Effector memory CD4-positive, alpha-beta T cell (primary cell): ENCODE measurements around the gene PTPN1.

ENCODE experiments used
- DNase-seq, 3 donors: peaks; one replicate each; pipeline ENCODE4 v3.0.0-alpha.2; 2020
- H3K27ac ChIP-seq: 2 replicates; pipeline ENCODE4 v1.7.0; 2013; ENCODE audit warnings: mild to moderate bottlenecking, low read length, moderate library complexity; ENCODE audit not compliant: insufficient read depth, poor library complexity, severe bottlenecking
- H3K27me3 ChIP-seq: replicated peaks from 2 replicates; pipeline ENCODE4 v1.7.0; 2013; ENCODE audit warnings: mild to moderate bottlenecking, low read length; ENCODE audit not compliant: insufficient read depth, control insufficient read depth, poor library complexity, severe bottlenecking
- H3K36me3 ChIP-seq: 2 replicates; pipeline ENCODE4 v1.7.0; 2013; ENCODE audit warnings: mild to moderate bottlenecking, low read length, moderate library complexity; ENCODE audit not compliant: control insufficient read depth, insufficient read depth
- H3K4me1 ChIP-seq: 2 replicates; pipeline ENCODE4 v1.7.0; 2013; ENCODE audit warnings: low read length, mild to moderate bottlenecking; ENCODE audit not compliant: control insufficient read depth, insufficient read depth, poor library complexity, severe bottlenecking
- H3K4me3 ChIP-seq: 2 replicates; pipeline ENCODE4 v1.7.0; 2013; ENCODE audit warnings: low read length, low read depth, mild to moderate bottlenecking; ENCODE audit not compliant: insufficient read depth, poor library complexity, severe bottlenecking
- H3K9me3 ChIP-seq: 2 replicates; pipeline ENCODE4 v1.7.0; 2013; ENCODE audit warnings: mild to moderate bottlenecking, low read length, moderate library complexity; ENCODE audit not compliant: control insufficient read depth

Gene PTPN1

DNA sequence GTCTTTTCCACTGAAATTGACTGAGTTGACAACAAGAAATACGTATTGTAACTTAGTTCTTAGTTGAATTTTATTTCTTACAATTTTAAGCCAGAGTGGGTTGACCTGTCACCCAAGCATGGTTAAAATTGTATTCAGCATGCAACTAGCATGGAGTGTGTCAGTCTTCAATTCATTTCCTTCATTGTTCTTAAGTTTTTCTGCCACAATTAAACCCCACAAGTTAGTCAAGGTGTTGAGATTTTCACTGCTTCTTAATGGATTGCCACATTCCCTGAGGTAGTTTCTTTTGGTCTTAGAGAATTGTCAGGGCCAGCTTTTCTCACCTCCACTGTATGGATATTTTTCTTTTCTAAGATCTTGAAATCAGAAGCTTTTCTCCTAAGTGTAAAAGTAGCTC, 2.1 kb downstream of the PTPN1 start:
- DNase-seq = no peak
- no peaks in the 10 kb centered on the region for H3K27me3 ChIP-seq
- peak overlapping the region; percentile 38 for H3K27ac ChIP-seq
- peaks cover 5% of the 10 kb centered on the region for H3K36me3 ChIP-seq
- no peaks in the 10 kb centered on the region for H3K9me3 ChIP-seq
- H3K4me3 ChIP-seq = peak overlapping the region; percentile 96
- peaks cover 44% of the 10 kb centered on the region for H3K4me1 ChIP-seq

DNA sequence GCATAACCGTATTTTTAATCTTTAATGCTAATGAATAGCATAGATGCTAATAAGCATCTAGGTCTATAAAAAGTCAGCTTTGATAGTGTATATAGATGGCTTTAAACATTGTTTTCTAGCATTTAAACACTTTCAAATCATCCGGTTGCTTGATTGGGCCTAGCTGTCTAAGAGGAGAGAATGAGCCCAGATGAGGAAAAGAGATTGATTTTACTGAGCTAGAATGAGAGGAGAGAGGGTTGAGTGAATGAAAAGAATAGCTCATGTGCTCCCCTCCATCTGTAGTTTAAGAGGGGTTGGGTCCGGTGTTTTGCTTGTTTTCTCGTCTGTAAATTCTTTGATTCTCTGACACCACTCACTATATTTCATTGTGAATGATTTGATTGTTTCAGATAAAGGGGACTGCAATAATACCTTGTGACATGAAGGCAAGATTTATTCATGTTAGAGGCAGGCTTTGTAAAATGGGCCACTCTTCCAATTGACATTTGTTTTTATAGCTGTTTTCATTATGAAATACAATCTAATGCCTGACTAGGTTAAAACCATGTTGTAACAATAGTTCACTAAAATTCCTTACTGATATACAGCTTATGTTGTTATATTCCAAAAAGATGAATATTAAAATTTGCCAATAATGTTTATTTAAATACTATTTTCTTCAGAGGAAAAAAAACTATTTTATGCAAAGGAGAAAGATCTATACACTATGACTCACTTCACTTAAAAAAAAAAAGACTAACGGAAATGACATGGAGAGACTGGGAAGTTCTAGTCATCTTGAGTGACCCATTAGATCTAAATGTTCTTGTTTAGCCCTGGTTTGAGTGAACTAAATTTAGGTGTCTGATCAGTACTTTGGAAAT, 3.2 kb downstream of the PTPN1 start:
- Histone ChIP-seq H3K36me3 (peaks cover 5% of the 10 kb centered on the region), H3K27ac (peak overlapping the region; percentile 38), H3K9me3 (no peaks in the 10 kb centered on the region), H3K4me1 (peaks cover 44% of the 10 kb centered on the region), H3K4me3 (no peak overlapping the region), H3K27me3 (no peaks in the 10 kb centered on the region)
- no peak for DNase-seq

DNA sequence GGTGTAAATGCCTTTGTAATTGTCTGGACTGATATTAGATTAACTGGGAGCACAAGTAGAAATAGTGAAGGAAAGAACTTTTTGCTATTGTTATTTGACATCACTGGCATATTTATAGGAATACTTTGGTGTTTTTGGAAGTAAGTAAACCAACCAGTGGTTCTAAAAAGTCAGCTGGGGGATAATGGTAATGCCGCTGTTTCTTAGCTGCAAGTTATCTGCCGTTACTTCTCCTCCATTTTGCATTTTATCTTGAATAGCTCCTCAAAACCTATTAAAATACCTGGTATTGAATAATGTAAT, 3.8 kb downstream of the PTPN1 start:
- no peaks in the 10 kb centered on the region for H3K9me3 ChIP-seq
- H3K4me1 ChIP-seq = peaks cover 49% of the 10 kb centered on the region
- H3K36me3 ChIP-seq = peaks cover 5% of the 10 kb centered on the region
- H3K4me3 ChIP-seq = no peak overlapping the region
- peak overlapping the region; percentile 30 for H3K27ac ChIP-seq
- no peaks in the 10 kb centered on the region for H3K27me3 ChIP-seq
- DNase-seq = no peak

DNA sequence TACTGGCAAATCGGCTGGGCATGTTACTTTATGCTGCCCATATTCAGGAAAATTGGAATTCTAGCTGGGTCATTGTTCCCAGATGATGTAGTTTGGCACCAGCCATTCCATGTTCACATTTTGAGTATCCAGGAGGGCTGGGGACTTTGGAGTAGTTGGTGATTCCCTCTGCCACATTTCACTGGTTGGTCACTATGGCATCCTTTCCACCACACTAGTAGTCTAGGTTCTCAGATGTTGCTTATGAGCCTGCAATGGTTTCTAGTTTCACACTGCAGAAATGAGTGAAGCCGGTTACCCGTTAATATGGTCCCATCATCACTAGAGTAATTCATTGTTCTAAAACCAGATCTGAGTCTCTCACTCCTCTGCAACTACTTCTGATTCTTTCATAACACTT, 4.6 kb downstream of the PTPN1 start:
- Histone ChIP-seq H3K27ac (peak overlapping the region; percentile 9), H3K27me3 (no peaks in the 10 kb centered on the region), H3K4me3 (no peak overlapping the region), H3K9me3 (no peaks in the 10 kb centered on the region), H3K36me3 (peaks cover 5% of the 10 kb centered on the region), H3K4me1 (peaks cover 52% of the 10 kb centered on the region)
- DNase-seq = no peak

DNA sequence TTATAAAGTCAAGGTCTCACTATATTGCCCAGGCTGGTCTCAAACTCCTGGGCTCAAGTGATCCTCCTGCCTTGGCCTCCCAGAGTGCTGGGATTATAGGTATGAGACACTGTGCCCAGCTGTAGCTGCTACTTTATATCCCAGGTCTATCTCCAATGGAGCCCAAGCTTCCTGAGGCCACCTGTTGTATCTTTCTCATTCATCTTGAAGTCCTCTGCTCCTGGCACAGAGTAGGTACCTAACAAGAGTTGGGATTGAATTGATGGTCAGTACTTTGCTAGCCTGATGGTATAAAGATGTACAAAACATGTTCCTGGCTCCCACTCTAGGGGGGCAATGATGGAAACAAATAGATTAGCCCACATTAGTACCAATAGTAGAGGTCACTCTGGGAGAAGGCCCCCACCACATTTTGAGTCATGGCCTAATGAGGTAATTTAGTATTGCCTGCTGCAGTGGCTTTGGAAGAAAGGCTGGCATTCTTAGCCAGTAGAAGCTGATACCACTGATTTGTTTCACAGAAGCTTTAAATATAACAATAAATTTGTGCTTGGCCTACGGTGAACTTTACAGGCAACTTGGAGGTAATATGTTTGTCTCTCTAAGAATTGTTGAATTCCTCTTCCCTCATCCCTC, 5.4 kb downstream of the PTPN1 start:
- Histone ChIP-seq H3K4me1 (peaks cover 59% of the 10 kb centered on the region), H3K27me3 (no peaks in the 10 kb centered on the region), H3K9me3 (no peaks in the 10 kb centered on the region), H3K4me3 (no peak overlapping the region), H3K36me3 (peaks cover 1% of the 10 kb centered on the region), H3K27ac (no peak overlapping the region)
- DNase-seq = no peak

DNA sequence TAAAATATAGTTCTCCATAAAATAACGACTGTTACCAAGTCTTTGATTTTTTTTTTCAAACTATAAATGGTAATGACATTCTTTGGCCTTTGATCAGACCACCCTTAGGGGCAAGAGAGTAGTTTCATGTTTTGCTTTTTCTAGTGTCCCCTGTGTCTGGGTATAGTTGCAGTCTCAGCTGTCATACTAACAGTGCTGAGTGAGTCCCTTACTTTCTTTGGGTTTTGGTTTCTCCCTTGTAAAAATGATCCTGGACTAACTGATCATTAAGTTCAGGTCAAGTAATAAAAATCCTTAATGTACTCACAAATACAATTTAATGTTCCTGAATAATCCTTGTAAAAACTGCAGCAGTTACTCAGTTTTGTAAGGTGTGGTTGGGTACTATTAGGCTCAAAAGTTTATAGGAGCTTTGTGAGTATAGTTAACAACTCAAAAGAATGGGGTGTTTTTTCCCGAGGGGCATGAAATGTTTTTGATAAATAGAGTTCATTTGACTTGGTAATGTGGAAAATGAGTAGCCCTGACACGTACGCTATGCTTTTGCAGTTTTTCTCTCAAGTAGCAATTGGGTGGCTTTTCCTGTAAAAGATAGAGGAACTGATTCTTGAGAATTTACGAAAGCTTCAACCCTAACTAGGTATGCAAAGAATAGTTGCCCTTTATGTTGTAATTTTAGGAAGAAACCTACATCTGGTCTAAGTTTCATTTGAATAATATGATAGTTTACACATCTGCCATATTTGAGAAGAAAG, 6.2 kb downstream of the PTPN1 start:
- DNase-seq = no peak
- Histone ChIP-seq H3K4me3 (peak overlapping the region; percentile 19), H3K9me3 (no peaks in the 10 kb centered on the region), H3K4me1 (peaks cover 65% of the 10 kb centered on the region), H3K27me3 (no peaks in the 10 kb centered on the region), H3K36me3 (no peaks in the 10 kb centered on the region), H3K27ac (peak overlapping the region; percentile 70)

DNA sequence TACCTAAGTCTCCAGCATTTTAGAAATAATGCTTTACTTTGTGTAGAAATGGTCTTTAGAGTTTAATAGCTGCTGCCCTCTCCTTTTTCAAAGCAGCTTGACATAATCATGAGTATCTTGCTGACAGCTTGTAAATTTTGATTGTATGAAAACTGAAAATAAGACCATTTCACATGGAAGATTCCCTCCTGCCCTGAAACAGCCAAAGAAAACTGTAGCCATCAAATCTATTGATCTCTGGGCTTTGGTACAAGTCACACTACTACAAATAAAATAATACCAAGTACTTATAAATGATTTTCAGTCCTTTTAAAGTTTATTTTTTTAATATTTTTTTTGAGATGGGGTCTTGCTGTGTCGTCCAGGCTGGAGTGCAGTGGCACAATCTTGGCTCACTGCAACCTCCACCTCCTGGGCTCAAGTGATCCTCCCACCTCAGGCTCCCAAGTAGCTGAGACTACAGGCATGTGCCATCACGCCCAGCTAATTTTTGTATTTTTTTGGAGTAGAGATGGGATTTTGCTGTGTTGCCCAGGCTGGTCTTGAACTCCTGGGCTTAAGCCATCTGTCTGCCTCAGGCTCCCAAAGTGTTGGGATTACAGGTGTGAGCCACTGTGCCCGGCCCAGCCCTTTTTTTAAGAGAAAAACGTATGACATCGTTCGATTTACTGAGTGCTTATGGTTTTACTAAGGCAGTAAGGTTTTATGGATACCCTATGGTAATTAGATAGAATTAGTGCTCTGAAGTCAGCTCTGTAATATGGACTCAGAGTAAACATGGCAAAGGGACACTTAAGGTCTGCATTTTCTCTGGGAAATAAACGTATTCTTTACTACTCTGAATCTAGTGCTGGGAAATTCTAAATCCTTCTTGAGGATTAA, 7.0 kb downstream of the PTPN1 start:
- Histone ChIP-seq H3K27me3 (no peaks in the 10 kb centered on the region), H3K27ac (peak overlapping the region; percentile 70), H3K36me3 (no peaks in the 10 kb centered on the region), H3K4me1 (peaks cover 66% of the 10 kb centered on the region), H3K4me3 (peak overlapping the region; percentile 35), H3K9me3 (no peaks in the 10 kb centered on the region)
- DNase-seq = no peak

DNA sequence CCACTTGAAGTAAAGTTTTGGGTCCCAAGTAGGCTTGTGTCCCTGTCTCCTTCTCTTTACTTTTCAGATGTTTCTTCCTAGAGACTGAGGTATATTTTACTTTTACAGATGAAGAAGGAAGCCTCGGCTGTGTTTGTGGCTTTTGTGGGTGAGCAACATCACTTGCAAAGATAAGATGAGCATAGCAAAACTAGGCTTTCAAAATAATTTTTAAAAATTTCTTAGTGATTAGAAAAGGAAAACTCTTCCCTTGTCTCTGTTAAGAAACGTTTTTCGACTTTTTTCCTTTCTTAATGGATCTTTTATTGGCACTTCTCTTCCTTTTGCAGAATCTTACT, 7.6 kb downstream of the PTPN1 start:
- peaks cover 65% of the 10 kb centered on the region for H3K4me1 ChIP-seq
- H3K9me3 ChIP-seq = no peaks in the 10 kb centered on the region
- no peaks in the 10 kb centered on the region for H3K27me3 ChIP-seq
- no peaks in the 10 kb centered on the region for H3K36me3 ChIP-seq
- peak overlapping the region; percentile 70 for H3K27ac ChIP-seq
- DNase-seq = no peak
- peak overlapping the region; percentile 35 for H3K4me3 ChIP-seq

DNA sequence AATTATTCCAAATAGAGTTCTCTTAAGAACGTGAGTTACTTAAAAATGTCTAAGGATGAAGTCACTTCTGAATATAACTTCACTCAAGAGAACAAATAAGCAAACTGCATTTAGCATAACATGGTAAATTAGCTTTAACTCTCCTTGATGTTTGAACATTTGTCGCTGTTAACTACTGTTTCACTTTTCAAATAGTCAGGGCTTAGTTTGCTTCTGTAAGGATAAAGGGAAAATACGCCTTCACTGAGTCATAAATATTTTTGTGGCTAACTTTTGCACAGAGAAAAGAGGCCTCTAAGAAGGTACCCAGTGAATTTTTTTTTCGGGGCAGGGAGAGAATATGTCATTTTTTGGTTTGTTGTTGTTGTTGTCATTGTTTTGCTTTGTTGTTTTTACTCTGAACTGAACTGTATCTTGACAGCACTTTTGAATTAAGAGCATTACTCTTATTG, 8.1 kb downstream of the PTPN1 start:
- H3K4me3 ChIP-seq = peak overlapping the region; percentile 35
- peaks cover 67% of the 10 kb centered on the region for H3K4me1 ChIP-seq
- H3K36me3 ChIP-seq = no peaks in the 10 kb centered on the region
- no peaks in the 10 kb centered on the region for H3K9me3 ChIP-seq
- H3K27ac ChIP-seq = peak overlapping the region; percentile 70
- no peaks in the 10 kb centered on the region for H3K27me3 ChIP-seq
- no peak for DNase-seq
